GM21717 (cell line): ENCODE measurements around the gene ARSI.
"Not testable (repeated sequence)": the region's sequence is repeated elsewhere in the genome, so short reads cannot be mapped to it uniquely, and the experiment has no call there.

Experiments
- ATAC-seq: cut with Tn5 transposase; IDR thresholded peaks from one replicate; pipeline ENCODE4 v1.9.1; 2021; ENCODE audit warnings: mild to moderate bottlenecking, moderate library complexity; ENCODE audit not compliant: unreplicated experiment

Gene ARSI

DNA sequence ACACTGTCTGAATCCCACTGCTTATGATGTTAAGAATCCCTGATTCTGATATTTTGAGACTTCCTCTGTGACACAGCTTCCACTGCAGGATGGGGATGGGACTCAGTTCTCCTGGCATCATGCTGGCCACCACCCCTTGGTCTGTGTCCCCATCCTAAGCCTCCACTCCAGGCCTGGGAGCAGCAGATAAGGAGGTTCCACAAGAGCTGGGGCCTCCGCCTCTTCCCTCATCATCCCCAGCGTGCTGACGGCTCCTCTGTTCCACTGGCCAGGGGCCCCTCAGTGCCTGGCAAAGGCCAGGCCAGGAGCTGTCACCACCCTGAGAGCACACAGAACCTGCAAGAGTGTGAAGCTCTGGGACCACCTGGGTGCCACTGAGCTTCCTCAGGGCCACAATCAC, 53.8 kb downstream of the ARSI start:
- no peak for ATAC-seq

DNA sequence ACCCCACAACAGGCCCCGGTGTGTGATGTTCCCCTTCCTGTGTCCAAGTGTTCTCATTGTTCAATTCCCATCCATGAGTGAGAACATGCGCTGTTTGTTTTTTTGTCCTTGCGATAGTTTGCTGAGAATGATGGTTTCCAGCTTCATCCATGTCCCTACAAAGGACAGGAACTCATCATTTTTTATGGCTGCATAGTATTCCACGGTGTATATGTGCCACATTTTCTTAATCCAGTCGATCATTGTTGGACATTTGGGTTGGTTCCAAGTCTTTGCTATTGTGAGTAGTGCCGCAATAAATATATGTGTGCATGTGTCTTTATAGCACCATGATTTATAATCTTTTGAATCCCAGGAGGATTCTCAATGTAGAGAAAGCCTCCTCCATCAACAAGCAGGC, 54.2 kb downstream of the ARSI start:
- not testable (repeated sequence) for ATAC-seq

DNA sequence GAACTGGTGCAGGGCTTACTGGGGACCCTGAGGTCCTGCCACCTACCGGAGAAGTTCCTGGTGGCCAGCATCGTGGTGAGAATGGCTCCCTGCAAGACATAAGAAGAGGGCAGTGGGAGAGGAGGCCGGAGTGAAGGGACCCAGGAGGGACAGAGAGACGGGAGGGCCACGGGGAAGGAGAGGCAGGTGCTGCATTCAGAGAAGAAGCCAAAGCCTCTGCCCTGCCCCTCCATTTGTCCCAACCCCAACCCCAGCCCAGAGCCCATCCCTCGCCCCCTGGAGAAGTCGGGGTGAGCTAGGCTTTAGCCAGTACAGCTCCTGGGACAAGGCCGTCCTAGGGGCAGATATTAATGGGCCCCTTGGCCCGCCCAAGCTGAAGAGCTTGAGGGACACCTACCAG, 55.0 kb downstream of the ARSI start:
- no peak for ATAC-seq

DNA sequence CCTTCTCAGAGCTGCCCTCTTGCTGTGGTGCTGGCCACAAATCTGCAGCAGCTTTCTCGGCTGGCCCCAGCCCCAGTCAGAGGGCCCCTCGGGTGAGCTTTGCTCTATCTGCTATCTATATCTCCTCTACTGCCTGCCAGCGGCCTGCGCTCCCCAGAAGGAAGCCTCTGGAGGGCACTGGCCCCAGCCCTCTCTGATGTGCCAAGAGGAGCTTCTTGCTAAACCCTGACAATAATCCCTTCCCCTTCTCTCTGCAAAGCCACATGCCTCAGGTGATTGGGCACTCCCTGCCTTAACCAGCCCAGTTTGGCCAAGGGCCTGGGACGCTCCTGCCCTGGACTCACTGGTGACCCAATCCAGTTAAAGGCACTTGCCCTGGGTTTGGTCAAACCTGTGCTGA, 55.9 kb downstream of the ARSI start:
- no peak for ATAC-seq

DNA sequence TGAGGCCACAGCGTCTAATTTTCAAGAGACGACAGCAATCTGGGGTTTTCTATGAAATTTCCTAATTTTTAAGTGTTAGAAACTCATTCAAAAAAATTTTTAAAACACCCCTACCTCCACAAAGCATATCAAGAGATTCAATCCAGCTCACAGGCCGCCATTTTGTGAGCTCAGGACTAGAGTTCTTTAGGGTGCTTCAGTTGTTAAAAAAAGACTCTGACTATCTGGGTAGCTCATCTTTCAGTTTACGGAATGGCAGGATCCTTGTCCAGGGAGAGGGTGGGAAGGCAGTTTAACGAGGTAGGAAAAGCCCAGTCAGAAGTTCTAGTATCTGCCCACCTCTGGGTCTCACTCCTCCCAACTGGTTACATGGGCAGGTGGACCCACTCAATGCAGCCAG, 56.3 kb downstream of the ARSI start:
- no peak for ATAC-seq
